ENCODE measurements around the gene TNS4.
A peak's percentile ranks its signal among the peaks of the same experiment; 100 is the strongest.
"Not testable (repeated sequence)": the region's sequence is repeated elsewhere in the genome, so short reads cannot be mapped to it uniquely, and the experiment has no call there.

TNS4 gene

GRCh38 chr17:40501499-40501911 lies at the start of gene TNS4:
Gene TNS4 (minus strand): TSS chr17:40501623. CDS start chr17:40496425, 5,198 bp downstream.
- no peak for DNase-seq

DNA sequence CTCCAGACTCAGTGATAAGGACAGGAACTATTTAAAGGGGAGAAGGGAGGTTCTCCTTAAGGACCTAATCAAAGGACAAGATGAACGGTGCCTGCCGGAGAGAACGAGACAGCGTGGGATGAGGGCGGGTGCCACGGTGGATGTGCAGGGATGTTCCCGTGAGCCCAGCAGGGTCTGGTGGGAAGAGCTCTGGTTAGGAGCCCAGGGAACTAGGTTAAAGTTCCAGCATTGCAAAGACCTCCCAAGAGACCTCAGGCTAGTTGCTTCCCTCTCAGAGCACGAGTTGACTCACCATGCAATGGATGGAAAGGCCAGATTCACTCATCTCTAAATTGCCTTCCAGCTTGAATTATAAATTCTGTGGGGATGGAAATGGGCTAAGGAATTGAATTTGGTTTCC lies 49.2 kb upstream of the TNS4 start:
- DNase-seq: no peak

- no peak for DNase-seq
Measured at GRCh38 chr17:40548982-40549685, 47.7 kb upstream of the TNS4 start.

DNA sequence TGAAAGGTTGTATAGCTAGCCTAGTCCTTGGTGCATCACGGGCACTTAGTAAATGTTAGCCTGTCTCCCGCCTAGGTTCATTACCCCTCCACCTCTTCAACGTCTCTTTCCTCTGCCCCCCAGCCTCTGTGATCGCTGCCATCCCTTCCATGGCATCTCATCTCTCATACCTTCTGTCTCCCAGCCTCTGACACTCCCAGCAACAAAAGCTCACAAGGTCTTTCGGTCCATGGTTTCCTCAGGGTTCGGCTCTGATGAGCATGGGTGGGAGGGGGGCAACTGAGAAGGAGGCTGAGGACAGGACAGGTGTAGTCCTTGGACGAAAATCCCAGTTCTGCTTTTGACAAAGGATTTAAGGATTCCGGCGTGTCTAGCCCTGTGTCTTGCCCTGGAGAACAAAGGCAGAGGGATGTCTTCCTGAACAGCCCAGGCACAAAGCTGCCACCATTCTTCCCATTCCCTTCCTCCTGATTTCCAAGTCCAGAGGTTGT lies 47.1 kb upstream of the TNS4 start:
- DNase-seq: no peak

DNA sequence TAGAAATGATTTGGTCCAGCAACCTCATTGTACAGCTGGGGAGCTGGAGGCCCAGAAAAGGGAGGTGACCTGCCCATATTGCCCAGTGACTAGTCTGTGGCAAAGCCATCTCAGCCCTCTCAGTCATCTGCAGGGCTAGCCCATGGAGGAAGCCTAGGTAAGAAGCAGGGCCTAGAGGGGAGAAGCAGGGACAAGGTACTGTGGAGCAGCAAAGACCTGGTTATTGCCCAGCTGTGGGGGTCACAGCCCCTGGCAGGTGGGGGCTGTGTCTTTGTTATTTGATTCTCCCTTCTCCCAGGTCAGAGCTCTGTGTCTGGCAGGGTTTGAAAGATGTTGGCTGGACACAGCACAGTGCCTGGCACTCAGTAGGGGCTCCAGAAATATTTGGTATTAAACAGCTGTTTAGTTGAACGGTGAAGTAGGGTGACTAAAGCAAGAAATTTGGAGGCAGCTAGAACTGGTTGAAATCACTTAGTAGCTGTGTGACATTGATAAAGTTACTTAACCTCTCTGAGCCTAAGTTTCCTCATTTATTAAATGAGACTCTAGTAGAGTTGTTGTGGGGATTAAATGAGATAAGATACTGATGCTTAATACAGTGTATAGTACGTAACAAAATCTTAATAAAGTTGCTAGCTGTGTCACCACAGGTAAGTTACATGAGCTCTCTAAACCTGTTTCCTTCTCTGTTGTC lies 46.5 kb upstream of the TNS4 start:
- no peak for DNase-seq

- peak; percentile 72 for DNase-seq
Measured at GRCh38 chr17:40547079-40547784, 45.8 kb upstream of the TNS4 start.

- not testable (repeated sequence) for DNase-seq
Measured at GRCh38 chr17:40546497-40546896, 45.1 kb upstream of the TNS4 start.

GRCh38 chr17:40545660-40546059 lies 44.2 kb upstream of the TNS4 start:
- DNase-seq: no peak

DNA sequence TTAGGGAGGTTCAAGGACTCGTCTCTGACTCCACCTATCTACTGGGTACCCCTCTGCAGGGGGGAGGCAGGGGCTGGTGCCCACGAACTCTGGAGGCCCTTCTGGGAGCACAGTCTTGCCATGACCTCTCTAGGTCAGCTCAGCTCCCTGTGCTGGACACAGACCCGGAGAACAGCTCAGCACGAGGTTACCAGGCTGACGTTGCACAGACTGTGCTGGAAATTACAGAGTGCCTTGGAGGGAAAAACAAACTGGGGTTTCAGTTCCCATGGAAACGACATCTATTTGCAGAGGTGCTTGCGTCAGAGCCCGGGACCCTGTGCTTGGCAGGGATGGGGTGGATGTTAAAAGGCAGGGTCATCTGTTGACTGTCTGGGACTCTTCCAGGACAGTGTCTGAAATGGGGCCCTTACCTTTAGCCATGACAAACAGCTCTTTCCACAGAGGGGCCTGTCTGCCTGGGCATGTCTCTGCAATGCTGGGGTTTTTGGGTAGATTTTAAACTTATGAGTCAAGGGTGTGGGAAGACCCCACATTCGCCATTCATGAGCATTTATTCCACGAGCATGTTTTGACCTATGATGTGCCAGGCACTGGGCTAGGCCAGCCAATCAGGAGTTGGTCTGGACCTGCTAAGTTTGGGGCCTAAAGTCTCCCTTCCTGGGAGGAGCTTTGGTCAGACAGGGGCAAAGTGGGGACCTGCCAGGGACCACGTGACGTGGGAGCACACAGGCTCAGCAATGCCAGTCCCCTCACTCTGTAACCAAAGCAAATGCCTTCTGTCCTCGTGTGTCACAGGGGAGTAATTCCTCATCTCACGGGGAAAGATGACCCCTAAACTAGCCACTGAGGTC lies 41.4 kb upstream of the TNS4 start:
- peak; percentile 64 for DNase-seq

DNA sequence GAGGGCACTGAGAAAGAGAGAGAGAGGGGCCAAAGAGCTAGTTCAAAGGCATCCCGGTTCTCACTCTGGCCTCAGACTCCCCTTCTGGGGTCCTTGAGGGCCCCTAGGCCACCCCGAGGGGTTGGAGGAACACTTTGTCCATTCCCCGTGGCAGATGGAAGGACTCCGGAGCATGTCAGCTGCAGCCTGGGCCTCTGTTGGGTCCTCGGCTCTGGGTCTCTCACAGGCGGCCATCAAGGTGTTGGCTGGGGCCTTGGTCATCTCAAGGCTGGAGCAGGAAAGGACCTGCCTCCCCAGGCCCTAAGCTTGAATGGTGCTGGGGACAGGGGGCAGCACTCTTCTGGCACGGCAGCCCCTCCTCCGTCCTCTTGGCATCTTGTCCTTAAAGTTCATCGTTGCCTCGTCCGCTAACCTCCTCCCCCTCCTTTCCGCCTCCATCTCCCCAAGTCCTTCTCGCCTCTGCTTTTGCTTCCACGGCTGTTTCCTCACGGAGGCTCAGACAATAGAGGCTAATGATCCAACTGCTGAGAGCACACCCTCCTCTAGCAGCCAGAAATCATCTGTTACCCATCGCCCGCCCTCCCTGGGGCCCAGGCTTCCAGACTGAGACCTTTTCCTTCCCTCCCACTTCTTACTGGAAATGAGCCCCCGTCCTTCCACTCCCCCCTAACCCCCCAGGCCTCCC lies 40.6 kb upstream of the TNS4 start:
- DNase-seq: no peak

DNA sequence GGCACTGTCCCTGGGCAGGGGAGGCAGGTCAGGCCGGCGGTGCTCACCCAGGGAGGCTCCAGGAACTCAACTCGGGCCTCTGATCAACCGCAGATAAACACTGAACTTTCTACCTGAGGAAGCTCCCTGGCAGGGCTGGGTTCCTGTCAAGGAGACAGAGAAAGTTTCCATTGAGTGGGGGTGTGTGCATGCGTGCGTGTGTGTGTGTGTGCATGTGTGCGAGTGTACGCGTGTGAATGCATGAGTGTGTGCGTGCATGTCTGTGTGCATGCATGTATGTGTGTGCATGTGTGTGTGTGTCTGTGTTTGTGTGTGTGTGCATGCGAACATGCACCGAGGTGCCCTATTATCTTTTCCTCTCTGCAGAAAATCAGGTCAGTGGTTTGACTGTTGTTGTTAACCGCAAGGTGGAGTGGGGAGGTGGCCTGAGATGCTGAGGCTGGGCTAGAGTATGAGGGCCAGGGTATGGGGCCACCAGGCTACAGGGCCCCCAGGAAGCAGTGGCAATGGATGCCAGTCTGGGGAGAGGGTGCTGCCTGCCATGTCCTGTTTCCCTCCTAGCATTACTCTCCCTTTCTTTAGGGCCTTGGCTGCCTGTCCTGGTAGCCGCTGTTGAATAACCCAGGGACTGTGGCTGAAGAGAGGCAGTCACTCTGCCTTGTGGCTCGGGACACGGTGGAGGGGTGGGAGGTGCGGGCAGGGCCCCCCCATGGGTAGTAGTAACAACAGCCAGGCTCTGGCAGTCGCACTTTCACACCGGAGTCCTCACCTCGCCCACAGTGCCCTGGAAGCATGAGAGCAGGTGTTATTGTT lies 39.8 kb upstream of the TNS4 start:
- peak; percentile 80 for DNase-seq

GRCh38 chr17:40540448-40540847 lies 39.0 kb upstream of the TNS4 start:
- DNase-seq: peak; percentile 63

- DNase-seq: no peak
Measured at GRCh38 chr17:40539711-40540411, 38.4 kb upstream of the TNS4 start.

- no peak for DNase-seq
Measured at GRCh38 chr17:40538936-40539705, 37.7 kb upstream of the TNS4 start.

- DNase-seq: no peak
Measured at GRCh38 chr17:40538019-40538935, 36.9 kb upstream of the TNS4 start.

- no peak for DNase-seq
Measured at GRCh38 chr17:40536295-40537171, 35.1 kb upstream of the TNS4 start.

- no peak for DNase-seq
Measured at GRCh38 chr17:40535924-40536294, 34.5 kb upstream of the TNS4 start.

DNA sequence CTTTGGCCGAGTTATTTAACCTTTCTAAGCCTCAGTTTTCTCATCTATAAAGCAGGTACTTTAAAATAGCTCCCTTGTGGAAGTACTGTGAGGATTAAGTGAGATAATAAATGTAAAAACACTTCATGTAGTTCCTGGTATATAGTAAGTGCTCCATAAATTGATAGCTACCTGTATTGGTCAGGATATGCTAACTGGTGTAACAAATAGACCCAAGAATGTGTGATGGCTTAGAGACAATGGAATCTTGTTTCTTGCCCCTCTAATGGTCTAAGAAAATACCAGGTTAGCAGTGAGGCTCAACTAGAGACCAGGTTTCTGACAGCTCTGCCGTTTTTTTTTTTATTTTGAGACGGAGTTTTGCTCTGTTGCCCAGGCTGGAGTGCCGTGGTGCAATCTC lies 34.0 kb upstream of the TNS4 start:
- DNase-seq: no peak
